Measurements from ENCODE around the gene STYXL2.

STYXL2 gene

DNA sequence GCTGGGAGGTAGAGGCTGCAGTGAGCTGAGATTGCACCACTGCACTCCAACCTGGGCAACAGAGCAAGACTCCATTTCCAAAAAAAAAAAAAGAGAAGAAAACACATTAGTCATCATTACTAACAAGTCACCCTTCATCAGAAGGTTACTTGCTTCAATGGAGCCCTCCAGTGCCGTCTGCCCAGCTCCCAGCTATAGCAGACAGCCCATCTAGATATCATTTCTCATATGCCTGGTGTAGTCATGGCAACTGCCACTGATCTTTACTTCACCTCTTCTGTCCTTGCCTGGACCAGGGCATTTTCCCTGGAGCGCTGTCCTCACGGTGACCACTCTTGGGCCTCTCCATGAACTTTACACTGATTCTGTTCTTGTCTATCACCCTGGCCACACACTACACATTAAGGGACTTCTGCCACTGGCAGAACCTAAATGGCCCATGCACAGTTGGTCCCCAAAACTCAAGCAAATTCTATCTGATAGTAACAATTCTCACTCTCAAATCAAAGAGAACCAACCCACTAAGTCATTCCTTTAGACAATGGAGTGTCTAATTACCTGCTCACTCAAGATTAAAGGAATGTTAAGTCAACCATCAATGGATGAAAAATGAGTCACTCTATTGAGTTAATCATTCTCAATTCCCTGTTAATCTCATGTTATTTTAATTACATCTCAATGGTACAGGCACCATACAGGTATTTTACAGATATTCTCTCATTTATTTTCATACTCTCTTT, 16.6 kb upstream of the STYXL2 start (continued):
- no peak for TF ChIP-seq TSHZ2 (CRISPR knock-in tag; IDR thresholded peaks at IDR 0.05)
- no peak for TF ChIP-seq ARNTL (CRISPR knock-in tag; IDR thresholded peaks at IDR 0.05; ENCODE audit: borderline replicate concordance, low read depth)

DNA sequence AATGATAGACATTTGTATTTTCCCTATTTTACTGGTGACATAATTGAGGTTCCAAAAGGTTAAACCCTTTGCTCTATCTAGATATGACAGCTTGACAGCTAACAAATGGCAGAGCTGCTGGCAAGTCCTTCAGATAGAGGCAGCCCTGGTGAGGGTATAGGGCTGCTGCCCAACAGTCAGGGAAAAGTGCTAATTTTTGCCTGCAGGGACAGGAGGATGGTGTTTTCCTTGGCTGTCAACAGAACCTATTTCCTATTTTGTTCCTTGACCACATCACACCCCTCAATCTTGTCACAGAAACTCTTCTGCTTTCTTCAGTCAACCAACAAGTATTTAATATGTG, 16.0 kb upstream of the STYXL2 start:
- no peak for ATAC-seq
- TF ChIP-seq ZC3H10 (CRISPR knock-in tag; IDR thresholded peaks at IDR 0.05), result no peak

GRCh38 chr1:167081594-167082156, 12.2 kb upstream of the STYXL2 start:
- no peak for ATAC-seq
- TF ChIP-seq ZFP3 (CRISPR knock-in tag; IDR thresholded peaks at IDR 0.05), result no peak

DNA sequence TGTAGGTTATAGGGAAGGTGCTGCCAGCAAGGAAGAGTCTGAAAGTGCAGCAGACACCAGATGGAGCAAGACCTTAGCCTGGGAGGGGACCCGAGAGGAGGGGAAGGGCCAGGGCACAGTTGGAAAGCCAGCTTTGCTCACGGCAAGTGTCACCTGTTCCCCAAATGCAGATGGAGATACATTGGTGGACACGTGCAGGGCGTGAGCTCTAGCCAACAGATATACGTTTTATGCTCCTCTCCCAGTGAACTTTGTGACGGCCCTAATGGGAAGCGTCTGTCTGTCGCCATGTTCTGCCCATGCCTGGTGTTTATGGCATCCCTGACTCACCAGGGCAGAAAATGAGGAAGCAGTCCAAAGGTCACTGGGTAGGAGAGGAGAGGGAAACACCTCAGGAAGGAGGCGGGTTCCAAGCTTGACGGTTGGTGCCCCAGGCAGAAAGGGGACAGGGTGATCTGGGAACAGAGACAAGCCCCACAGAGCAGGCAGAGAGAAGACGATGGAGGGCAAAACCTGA, 11.3 kb upstream of the STYXL2 start:
- TF ChIP-seq TSHZ2 (CRISPR knock-in tag; IDR thresholded peaks at IDR 0.05), result no peak
- TF ChIP-seq PATZ1 (CRISPR knock-in tag; IDR thresholded peaks at IDR 0.05; ENCODE audit: borderline replicate concordance), result no peak
- ATAC-seq, result no peak

DNA sequence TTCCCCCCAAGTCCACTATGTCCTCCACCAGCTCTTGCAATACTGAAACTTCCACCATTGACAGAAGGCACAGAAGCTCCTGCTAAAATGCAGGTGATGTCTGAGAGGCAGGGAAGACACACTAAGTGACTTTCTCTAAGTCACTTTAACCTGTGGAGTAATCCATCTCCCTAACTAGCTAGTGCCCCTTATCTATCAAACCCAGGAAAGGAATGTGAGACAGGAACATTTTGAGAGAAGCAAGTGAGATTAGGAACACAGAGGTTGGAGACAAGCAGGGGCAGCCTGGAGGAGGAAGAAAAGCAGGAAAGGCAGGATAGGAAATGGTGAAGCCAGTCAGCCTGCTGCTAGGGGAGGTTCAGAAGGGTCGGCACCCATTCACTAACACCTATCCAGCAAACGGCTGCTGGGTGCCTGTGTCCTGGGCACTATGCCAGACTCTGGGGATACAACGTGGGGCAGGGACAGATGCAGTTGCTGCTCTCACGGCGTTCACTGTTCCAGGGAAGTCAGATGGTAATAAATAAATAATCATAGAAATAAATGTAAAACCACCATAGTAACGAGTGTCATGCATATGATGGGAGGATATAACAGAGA, 10.7 kb upstream of the STYXL2 start:
- no peak for TF ChIP-seq ZNF565 (CRISPR knock-in tag; conservative IDR thresholded peaks at IDR 0.05; ENCODE audit: low read depth)
- no peak for TF ChIP-seq ARNTL (CRISPR knock-in tag; IDR thresholded peaks at IDR 0.05; ENCODE audit: borderline replicate concordance, low read depth)
- TF ChIP-seq RARB (CRISPR knock-in tag; IDR thresholded peaks at IDR 0.05), result no peak
- TF ChIP-seq SNAI2 (CRISPR knock-in tag; IDR thresholded peaks at IDR 0.05), result no peak
- TF ChIP-seq CREB5 (CRISPR knock-in tag; IDR thresholded peaks at IDR 0.05; ENCODE audit: low read depth), result no peak
- TF ChIP-seq ISL1 (CRISPR knock-in tag; IDR thresholded peaks at IDR 0.05), result no peak
- TF ChIP-seq ZFP30 (CRISPR knock-in tag; IDR thresholded peaks at IDR 0.05), result no peak
- no peak for TF ChIP-seq OSR1 (CRISPR knock-in tag; IDR thresholded peaks at IDR 0.05)

GRCh38 chr1:167083871-167084270, 10.0 kb upstream of the STYXL2 start:
- no peak for ATAC-seq
- TF ChIP-seq GLIS3 (CRISPR knock-in tag; IDR thresholded peaks at IDR 0.05) (no peak), ZFP3 (CRISPR knock-in tag; IDR thresholded peaks at IDR 0.05) (no peak), ZNF565 (CRISPR knock-in tag; conservative IDR thresholded peaks at IDR 0.05; ENCODE audit: low read depth) (no peak), PPARA (CRISPR knock-in tag; IDR thresholded peaks at IDR 0.05; ENCODE audit: borderline replicate concordance) (no peak), CREB5 (CRISPR knock-in tag; IDR thresholded peaks at IDR 0.05; ENCODE audit: low read depth) (no peak), RARB (CRISPR knock-in tag; IDR thresholded peaks at IDR 0.05) (no peak), CSRNP3 (CRISPR knock-in tag; IDR thresholded peaks at IDR 0.05) (no peak)

More for the DNA sequence above, 10.7 kb upstream of the STYXL2 start:
- ATAC-seq, result no peak
